ENCODE results near the gene PET100.

DNA sequence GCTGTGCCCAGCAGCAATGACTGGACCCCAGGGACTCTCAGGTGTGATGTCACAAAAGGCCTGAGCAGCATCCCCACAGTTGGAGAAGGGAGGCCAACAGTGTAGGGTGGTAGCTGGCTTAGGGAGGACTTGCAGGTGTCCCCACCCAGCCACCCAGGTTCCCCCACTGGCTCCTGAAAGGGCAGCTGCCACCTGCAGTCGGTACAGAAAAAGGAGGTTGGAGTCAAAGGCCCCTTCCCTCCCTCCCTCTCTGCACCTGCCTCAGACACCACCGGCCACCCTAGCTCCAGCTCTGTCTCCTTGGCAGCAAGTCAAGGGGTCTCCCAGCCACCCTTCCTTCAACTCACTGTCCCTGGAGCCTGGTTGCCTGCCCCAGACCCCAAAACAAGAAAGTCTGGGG is 4.1 kb downstream of the PET100 start, which contains the start of gene PCP2:
- no peak for TF ChIP-seq POLR2A (IDR thresholded peaks at IDR 0.05)
- TF ChIP-seq, protein P1, sequence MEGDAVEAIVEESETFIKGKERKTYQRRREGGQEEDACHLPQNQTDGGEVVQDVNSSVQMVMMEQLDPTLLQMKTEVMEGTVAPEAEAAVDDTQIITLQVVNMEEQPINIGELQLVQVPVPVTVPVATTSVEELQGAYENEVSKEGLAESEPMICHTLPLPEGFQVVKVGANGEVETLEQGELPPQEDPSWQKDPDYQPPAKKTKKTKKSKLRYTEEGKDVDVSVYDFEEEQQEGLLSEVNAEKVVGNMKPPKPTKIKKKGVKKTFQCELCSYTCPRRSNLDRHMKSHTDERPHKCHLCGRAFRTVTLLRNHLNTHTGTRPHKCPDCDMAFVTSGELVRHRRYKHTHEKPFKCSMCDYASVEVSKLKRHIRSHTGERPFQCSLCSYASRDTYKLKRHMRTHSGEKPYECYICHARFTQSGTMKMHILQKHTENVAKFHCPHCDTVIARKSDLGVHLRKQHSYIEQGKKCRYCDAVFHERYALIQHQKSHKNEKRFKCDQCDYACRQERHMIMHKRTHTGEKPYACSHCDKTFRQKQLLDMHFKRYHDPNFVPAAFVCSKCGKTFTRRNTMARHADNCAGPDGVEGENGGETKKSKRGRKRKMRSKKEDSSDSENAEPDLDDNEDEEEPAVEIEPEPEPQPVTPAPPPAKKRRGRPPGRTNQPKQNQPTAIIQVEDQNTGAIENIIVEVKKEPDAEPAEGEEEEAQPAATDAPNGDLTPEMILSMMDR (IDR thresholded peaks at IDR 0.05): no peak
